GM12892 (cell line): Measurements from ENCODE around the gene STAB2.

ENCODE experiments used
- POLR2A ChIP-seq: IDR thresholded peaks from 2 replicates; pipeline ENCODE4 v1.6.1; 2011; ENCODE audit warnings: low read depth, low read length, control low read depth
- POLR2AphosphoS5 ChIP-seq: IDR thresholded peaks from 2 replicates; pipeline ENCODE4 v1.6.1; 2011; ENCODE audit warnings: low read depth, low read length, control low read depth
- TAF1 ChIP-seq: IDR thresholded peaks from 2 replicates; pipeline ENCODE4 v1.6.1; 2011; ENCODE audit warnings: low read depth, mild to moderate bottlenecking, control low read depth, low read length, borderline replicate concordance

GRCh38 chr12:103599274-103599673 lies 12.2 kb downstream of the STAB2 start:
- TF ChIP-seq POLR2A (no peak), POLR2AphosphoS5 (no peak), TAF1 (no peak)
